ENCODE results near the gene CDK11B.
"Not testable (repeated sequence)": the region's sequence is repeated elsewhere in the genome, so short reads cannot be mapped to it uniquely, and the experiment has no call there.

The CDK11B gene

DNA sequence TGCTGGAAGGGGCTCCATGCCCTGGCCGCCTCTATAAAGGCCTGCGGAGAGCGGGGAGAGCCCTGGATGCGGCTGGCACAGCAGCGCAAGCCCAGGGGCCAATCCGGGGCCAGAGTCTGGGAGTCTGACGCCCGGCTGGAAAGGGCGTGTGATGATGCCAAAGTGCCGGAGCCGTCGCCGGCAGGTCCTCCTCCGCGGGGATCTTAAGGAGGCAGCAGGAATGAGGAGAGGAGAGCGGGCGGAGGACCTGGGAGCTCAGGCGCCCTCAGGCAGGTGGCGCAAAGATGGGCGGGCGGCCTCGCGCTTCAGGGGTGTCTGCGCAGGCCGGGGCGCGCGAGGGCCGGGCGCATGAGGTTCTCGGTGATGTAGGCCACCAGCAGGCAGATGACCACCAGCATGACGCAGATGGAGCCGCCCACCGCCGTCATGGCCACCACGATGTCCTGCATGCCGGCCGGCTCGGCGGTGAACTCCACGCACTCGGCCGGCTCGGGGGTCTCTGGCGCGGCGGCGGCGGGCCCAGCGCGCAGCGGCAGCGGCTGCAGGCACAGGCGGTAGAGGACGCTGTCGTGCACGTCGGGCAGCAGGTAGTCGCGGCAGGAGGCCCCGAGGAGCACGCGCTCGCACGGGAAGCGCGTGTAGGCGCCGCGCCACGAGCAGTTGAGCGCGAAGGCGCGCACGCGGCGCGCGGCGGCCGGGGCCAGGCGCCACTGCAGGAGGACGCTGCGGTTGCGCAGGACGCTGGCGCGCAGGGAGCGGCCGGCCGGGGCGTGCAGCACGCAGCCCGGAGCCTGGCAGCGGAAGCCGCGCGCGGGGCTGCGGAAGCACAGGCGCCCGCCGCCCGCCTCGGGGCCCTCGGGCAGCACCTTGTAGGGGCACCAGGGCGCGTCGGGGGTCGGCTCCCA is 59.5 kb downstream of the CDK11B start:
- peak; percentile 56 for DNase-seq (ENCODE audit: low read depth)

DNA sequence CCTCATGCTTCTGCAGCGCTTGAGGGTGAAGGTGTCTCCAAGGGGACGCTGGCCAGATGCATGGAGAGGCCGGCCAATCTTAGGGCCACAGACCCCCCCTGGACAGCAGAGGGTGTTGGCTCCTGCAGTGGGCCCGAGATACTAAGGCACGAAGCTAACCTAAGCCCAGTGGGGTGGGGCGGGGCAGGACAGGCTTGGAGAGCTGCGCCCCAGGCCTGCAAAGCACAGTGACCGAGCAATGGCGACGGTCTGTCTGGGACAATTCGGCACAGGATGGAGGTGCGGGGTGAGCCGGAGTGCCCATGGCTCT is 60.1 kb downstream of the CDK11B start:
- no peak for DNase-seq (ENCODE audit: low read depth)

DNA sequence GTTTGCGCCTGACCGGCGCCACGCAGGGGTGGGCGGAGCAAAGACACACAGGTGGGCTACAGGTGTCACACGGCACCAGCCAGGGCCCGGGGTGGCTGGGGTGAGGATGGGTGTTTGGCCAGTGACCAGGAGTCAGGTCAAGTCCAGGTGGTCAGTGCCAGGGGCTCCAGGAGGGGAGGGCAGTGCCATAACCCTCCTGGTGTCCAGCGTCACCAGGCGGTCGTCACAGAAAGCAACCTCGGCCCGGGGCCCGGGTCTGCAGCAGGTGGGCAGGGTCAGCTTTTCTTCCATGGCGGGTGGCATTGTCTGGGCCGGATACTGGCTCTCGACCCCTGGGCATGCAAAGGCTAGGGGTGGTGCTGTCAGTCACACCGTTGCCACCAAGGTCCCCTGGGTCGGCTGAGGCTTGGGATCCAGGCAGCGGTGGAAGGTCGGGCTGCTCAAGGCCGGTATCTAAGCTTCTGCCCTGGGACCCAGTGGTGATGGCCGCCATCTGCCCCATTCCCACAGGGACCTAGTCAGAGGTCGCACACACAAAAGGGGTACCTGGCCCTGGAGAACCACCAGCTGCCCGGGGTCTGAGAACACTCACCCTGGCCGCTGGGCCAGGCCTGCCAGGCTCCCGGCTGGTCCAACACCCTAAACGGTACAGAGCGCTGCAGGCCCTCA is 60.6 kb downstream of the CDK11B start:
- no peak for DNase-seq (ENCODE audit: low read depth)

DNA sequence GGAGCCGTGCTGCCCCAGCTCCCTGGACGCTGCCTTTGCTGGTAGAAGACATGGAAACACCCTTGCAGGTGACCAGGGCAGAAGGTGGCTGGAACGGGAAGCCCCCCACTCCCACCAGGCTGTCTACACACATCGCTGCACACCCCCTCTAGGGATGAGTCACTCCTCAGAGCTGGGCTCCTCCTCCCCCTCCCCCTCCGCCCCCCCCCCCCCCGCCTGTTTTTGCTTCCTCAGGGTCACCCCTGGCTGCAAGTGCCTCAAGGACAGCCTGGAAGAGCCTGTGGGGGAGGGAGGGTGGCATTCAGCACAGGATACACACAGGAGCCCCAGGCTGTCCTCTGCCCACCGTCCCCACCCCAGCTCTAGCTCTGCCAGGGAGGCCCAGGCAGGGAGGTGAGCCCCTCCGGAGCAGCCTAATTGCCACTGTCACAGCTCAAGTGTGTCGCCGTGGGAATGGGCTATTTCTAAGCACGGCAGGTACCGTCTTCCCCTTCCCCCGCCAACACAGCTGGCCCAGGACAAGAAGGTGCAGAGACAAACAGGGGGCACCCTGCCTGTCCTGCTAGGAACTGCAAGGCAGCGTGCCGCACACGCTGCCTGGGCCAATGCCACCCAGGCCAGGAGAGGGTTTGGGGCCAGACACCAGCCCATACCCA is 61.4 kb downstream of the CDK11B start:
- no peak for DNase-seq (ENCODE audit: low read depth)

DNA sequence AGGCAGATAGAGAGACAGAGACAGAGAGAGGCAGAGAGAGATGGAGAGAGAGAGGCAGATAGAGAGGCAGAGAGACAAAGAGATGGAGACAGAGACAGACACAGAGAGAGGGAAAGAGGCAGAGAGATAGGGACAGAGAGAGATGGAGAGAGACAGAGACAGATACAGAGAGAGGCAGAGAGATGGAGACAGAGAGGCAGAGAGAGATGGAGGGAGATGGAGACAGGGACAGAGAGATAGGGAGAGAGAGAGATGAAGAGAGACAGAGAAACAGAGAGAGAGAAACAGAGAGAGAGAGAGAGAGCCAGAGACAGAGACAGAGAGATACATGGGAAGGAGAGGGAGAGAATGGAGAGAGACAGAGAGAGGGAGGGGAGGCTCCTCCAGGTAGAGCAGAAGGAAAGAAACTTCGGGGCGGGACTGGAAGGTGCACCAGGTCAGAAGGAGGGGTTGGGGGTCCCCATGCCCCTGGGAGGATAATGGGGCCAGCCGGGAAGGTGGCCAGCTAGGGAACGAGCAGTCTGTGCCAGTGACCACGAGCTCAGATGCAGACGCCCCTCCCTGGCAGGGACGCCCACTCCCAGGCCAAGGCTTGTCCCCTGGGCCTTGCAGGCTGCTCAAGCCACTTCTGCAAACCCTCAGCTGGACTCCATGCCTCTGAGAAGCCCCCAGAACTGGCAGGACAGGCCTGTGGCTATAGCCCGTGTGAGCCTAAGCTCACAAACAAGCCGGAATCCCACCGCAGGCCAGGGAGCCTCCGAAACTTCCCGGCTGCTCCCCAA is 62.1 kb downstream of the CDK11B start:
- no peak for DNase-seq (ENCODE audit: low read depth)

DNA sequence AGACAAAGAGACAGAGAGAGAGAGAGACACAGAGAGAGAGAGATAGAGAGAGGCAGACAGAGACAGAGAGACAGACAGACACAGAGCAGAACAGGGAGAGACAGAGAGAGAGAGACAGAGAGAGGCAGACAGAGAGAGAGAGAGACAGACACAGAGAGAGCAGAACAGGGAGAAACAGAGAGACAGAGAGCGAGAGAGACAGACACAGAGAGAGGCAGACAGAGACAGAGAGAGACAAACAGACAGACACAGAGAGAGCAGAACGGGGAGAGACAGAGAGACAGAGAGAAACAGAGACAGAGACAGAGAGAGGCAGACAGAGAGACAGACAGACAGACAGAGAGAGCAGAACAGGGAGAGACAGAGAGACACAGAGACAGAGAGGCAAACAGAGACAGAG is 63.5 kb downstream of the CDK11B start:
- DNase-seq (ENCODE audit: low read depth), result not testable (repeated sequence)

DNA sequence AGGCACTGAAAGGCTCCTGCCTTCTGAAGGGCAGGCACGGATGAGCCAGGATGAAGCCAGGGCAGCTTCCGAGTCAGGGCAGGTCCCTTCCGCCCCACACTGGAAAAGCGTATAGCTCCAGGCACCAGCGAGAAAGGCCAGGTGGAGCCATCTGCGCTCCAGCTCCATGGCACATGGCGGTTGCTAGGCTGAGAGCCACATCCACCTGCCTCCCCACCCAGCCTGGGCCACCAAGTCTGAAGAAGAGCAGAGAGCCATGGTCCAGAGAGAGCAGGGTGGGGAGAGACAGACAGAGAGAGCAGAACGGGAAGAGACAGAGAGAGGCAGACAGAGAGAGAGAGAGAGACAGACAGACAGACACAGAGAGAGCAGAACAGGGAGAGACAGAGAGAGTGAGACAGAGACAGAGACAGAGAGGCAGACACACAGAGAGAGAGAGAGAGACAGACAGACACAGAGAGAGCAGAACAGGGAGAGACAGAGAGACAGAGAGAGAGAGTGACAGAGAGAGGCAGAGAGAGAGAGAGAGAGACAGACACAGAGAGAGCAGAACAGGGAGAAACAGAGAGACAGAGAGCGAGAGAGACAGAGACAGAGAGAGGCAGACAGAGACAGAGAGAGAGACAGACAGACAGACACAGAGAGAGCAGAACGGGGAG is 64.1 kb downstream of the CDK11B start:
- no peak for DNase-seq (ENCODE audit: low read depth)

DNA sequence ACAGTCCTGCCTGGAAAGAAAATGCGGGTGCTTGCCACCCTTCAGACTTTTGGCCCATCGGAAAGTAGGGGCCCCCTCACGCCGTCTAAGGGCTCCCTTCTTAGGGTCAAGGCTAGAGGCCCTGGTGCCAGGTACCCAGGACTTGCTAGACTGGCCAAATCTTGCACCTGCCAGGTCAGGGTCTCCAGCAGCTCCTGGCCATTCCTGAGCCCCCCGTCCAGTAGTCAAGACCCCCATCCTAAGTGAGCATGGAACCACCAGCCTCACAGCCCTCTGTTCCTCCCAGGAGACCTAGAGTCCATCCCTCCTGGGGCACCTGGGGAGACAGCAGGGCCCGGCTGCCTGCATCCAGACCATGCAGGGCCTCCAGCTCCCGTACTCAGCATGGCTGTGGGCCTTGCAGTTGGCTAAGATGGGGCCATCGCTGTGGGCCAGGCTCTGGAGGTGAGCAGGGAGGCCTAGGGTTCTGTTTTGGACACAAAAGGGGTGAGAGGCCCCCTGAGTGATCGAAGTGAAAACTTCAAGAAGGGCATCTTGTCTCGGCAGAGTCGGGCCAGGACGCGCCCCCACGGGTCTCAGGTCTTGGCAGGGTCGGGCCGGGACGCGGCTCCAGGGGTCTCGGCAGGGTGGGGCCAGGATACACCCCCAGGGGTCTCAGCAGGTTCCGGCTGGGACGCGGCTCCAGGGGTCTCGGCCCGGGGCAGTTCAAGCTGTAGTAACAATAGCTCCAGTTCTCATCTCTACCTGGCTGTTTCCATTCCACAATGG is 64.8 kb downstream of the CDK11B start:
- DNase-seq (ENCODE audit: low read depth), result no peak

DNA sequence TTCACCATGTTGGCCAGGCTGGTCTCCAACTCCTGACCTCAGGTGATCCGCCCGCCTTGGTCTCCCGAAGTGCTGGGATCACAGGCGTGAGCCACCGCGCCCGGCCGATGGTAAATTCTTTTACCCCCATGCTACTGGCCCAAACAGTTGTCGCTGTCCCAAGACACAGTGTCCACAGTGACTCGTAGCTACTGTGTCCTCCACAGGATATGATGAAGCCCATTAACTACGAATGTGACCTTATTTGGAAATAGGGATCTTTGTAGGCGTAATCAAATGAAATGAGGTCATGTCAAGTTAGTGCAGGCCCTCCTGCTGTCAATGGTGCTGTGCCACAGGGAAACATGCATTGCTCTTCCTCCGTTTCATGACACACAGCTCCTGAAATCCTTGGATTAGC is 67.4 kb downstream of the CDK11B start:
- no peak for DNase-seq (ENCODE audit: low read depth)

Data from CMK (cell line).